Transverse colon (tissue), 4 donors: ENCODE measurements around the gene HMSD. TPM values are rescaled to one million over a fixed set of nuclear protein-coding genes. Genes with fewer than 3 reads are reported as not detected.
"Not testable (repeated sequence)": the region's sequence is repeated elsewhere in the genome, so short reads cannot be mapped to it uniquely, and the experiment has no call there.

ENCODE experiments used
- DNase-seq: peaks from one replicate; pipeline ENCODE4 v3.0.0-alpha.2; 2019
- H3K27ac ChIP-seq, 4 donors: fragments of 200-600 bp; sonication (generic); 2 replicates each; pipeline ENCODE4 v1.5.1; 2016 to 2018; ENCODE audit warnings: inconsistent platforms in 4 of 4
- H3K27me3 ChIP-seq: fragments of 200-600 bp; sonication (generic); 2 replicates; pipeline ENCODE4 v1.5.1; 2017; ENCODE audit warnings: inconsistent platforms
- H3K36me3 ChIP-seq, 4 donors: fragments of 200-600 bp; sonication (generic); 2 replicates each; pipeline ENCODE4 v1.5.1; 2017 to 2019; ENCODE audit warnings: inconsistent platforms in 4 of 4
- H3K4me1 ChIP-seq, 4 donors: fragments of 200-600 bp; sonication (generic); 2 replicates each; pipeline ENCODE4 v1.5.1; 2017 to 2020; ENCODE audit warnings: inconsistent platforms in 4 of 4
- H3K4me3 ChIP-seq, 4 donors: fragments of 200-600 bp; sonication (generic); 1 replicate in 1 of 4; 2 replicates in 3 of 4; pipeline versions ENCODE4 v1.5.1 to v1.6.1; 2017 to 2019; ENCODE audit warnings: inconsistent platforms in 4 of 4
- H3K9me3 ChIP-seq, 2 donors: fragments of 200-600 bp; sonication (generic); 2 replicates each; pipeline ENCODE4 v1.5.1; 2017 to 2019; ENCODE audit warnings: inconsistent platforms in 2 of 2
- EP300 ChIP-seq: sonication (generic); formaldehyde crosslinking; IDR thresholded peaks from one replicate; pipeline ENCODE4 v1.6.1; 2017; ENCODE audit warnings: antibody characterized with exemption, low read depth
- POLR2A ChIP-seq: fragments of 450-650 bp; IDR thresholded peaks from one replicate; pipeline ENCODE4 v1.6.1; 2016; ENCODE audit warnings: antibody characterized with exemption, mild to moderate bottlenecking, moderate library complexity
- POLR2AphosphoS5 ChIP-seq, 3 donors: sonication (generic); formaldehyde crosslinking; IDR thresholded peaks; one replicate each; pipeline ENCODE4 v1.6.1; 2016; ENCODE audit warnings: antibody characterized with exemption in 3 of 3
- WGBS, 2 donors: methylation state at CpG; one replicate each; pipeline ENCODE4 v1.1.5; 2018; ENCODE audit warnings: low coverage in 1 of 2; 5-methylcytosine and 5-hydroxymethylcytosine counted together
- in situ Hi-C, 4 donors: fragments of 200-750 bp; cut with MboI; loops; one replicate each; pipeline versions ENCODE4 v1.15.0 to v1.15.1; 2017; ENCODE audit warnings: low sequenced_read_pairs in 3 of 4, low pct_ligation_motif_present in 1 of 4, low pct_unique_long_range_greater_than_20kb in 1 of 4
- intact Hi-C: fragments of 100-400 bp; cut with DNase I; formaldehyde crosslinking; loops from one replicate; pipeline ENCODE4 v1.15.1; 2023; ENCODE audit warnings: low total_unique reads
- total RNA-seq, 4 donors: library from RNA; depleted of rRNA; stranded (reverse); fragments of >200 nt; gene quantifications; one replicate each; pipeline ENCODE4 v1.1.0, GENCODE V29; 2016
- TF ChIP-seq, protein P1 (sequence below), 5 experiments: fragments of 200-600 bp in 3 of 5; fragments of 450-650 bp in 2 of 5; sonication (generic) in 3 of 5; IDR thresholded peaks; 1 replicate in 2 of 5; 2 replicates in 3 of 5; pipeline ENCODE4 v1.5.1; 2016 to 2017; ENCODE audit warnings: antibody characterized with exemption in 5 of 5, inconsistent platforms in 3 of 5, mild to moderate bottlenecking in 2 of 5, moderate library complexity in 1 of 5

The HMSD gene
- total RNA-seq, 4 donors from 2014 or later, result 0.64 TPM; not detected in 3

DNA sequence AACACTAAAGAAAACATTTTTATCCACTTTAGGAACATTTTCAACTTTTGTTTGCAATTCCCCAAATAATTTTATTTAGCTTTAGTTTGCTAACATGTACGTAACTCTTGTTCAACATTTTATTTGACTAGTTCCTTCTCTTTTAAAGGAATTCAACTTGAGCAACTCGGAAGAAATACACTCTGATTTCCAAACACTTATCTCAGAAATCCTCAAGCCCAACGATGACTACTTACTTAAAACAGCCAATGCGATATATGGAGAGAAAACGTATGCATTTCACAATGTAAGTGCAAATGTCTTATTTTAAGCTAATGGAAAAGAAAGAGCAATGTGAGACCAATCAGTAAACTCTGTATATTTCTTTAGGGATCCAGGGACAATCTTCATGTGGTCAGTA lies 31.3 kb upstream of the HMSD start:
- no peak for DNase-seq
- no peak overlapping the region for H3K27ac ChIP-seq
- H3K4me1 ChIP-seq, result no peaks in the 10 kb centered on the region
- TF ChIP-seq, protein P1, sequence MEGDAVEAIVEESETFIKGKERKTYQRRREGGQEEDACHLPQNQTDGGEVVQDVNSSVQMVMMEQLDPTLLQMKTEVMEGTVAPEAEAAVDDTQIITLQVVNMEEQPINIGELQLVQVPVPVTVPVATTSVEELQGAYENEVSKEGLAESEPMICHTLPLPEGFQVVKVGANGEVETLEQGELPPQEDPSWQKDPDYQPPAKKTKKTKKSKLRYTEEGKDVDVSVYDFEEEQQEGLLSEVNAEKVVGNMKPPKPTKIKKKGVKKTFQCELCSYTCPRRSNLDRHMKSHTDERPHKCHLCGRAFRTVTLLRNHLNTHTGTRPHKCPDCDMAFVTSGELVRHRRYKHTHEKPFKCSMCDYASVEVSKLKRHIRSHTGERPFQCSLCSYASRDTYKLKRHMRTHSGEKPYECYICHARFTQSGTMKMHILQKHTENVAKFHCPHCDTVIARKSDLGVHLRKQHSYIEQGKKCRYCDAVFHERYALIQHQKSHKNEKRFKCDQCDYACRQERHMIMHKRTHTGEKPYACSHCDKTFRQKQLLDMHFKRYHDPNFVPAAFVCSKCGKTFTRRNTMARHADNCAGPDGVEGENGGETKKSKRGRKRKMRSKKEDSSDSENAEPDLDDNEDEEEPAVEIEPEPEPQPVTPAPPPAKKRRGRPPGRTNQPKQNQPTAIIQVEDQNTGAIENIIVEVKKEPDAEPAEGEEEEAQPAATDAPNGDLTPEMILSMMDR (IDR thresholded peaks at IDR 0.05), result no peak
- H3K9me3 ChIP-seq, result no peaks in the 10 kb centered on the region
- no peaks in the 10 kb centered on the region for H3K27me3 ChIP-seq
- in situ Hi-C loops, result no loop called here
- H3K4me3 ChIP-seq, result no peak overlapping the region
- 77 to 83% methylated on average over 5 of the region's 5 CpGs for WGBS, 2 donors
- intact Hi-C loops, result no loop called here
- no peaks in the 10 kb centered on the region for H3K36me3 ChIP-seq

DNA sequence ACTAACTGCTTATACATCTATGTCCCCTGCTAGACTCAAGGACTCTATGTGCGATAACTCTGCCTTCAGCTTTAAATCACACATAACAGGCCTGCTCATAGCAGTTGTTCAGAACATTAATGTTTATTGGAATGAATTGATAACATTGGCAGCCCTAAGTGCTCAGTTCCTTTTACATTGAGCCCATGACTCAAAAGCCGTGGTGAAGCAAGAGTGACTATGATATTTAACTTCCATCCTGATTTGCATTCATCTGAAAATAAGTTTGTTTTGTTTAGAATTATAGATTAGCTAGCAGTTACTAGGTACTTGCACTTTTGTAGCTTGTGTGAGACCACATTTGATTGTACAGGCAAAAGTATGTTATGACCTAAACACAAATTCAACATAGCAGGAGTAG lies 27.1 kb upstream of the HMSD start:
- no peaks in the 10 kb centered on the region for H3K4me1 ChIP-seq
- H3K36me3 ChIP-seq, result no peaks in the 10 kb centered on the region
- intact Hi-C loops (no loop called here), in situ Hi-C loops (no loop called here)
- 62 to 92% methylated on average over 2 of the region's 2 CpGs for WGBS, 2 donors
- no peak overlapping the region for H3K27ac ChIP-seq
- TF ChIP-seq, protein P1 (IDR thresholded peaks at IDR 0.05), result no peak
- no peak for TF ChIP-seq POLR2A
- no peak for TF ChIP-seq EP300
- TF ChIP-seq POLR2AphosphoS5 (IDR thresholded peaks at IDR 0.05), result no peak
- no peaks in the 10 kb centered on the region for H3K27me3 ChIP-seq
- DNase-seq, result no peak
- no peak overlapping the region for H3K4me3 ChIP-seq
- no peaks in the 10 kb centered on the region for H3K9me3 ChIP-seq

DNA sequence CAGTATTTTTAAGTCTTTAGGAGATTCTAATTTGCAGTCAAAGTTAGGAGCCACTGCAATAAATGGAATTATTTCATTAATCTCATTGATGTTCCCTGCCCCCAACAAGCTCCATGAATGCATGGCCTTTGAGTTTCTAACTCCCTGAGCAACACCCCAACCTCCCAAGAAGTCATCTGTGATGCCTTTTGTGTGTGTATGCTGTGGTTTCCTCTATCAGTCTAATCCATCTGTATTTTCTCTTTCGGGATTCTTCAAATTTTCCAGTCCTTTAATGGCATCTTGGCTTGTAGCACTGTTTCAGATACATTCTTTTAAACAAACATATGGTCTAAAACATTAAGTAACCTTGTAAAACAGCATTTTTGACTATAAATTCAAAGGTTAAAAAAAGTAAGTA lies 24.6 kb upstream of the HMSD start:
- in situ Hi-C loops (no loop called here), intact Hi-C loops (no loop called here)
- WGBS, 2 donors, result 53 to 58% methylated on average over 1 of the region's 1 CpG
- H3K36me3 ChIP-seq, result no peaks in the 10 kb centered on the region
- no peak for DNase-seq
- H3K27me3 ChIP-seq, result no peaks in the 10 kb centered on the region
- no peaks in the 10 kb centered on the region for H3K4me1 ChIP-seq
- no peaks in the 10 kb centered on the region for H3K9me3 ChIP-seq
- H3K27ac ChIP-seq, result no peak overlapping the region
- H3K4me3 ChIP-seq, result no peak overlapping the region
- TF ChIP-seq, protein P1 (IDR thresholded peaks at IDR 0.05), result no peak
- no peak for TF ChIP-seq POLR2AphosphoS5 (IDR thresholded peaks at IDR 0.05)

DNA sequence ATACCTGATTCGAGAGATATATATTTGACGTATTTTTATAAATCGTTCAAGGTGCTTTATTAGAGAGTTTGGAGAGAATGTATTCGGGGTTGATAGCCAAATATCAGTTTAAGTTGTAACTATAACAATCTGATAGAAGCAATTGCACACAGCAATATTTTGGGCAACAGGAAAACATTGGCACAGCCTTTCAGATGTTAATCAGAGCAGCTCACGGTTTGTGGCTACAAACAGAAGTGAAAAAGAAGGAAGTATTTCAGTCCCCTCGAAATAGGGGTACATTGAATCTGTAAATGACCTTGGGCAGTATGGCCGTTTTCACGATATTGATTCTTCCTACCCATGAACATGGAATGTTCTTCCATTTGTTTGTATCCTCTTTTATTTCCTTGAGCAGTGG lies 20.8 kb upstream of the HMSD start:
- TF ChIP-seq, protein P1 (IDR thresholded peaks at IDR 0.05), result no peak
- TF ChIP-seq POLR2A (no peak), EP300 (no peak), POLR2AphosphoS5 (IDR thresholded peaks at IDR 0.05) (no peak)
- WGBS, 2 donors, result 63 to 71% methylated on average over 8 of the region's 8 CpGs
- no peak overlapping the region for H3K27ac ChIP-seq
- in situ Hi-C loops (loop anchor here in 1 of 4 donors (25.0 kb wide), 1 partner anchor 416 kb away; no protein-coding TSS in a partner anchor), intact Hi-C loops (no loop called here)
- H3K36me3 ChIP-seq, result no peaks in the 10 kb centered on the region
- H3K4me1 ChIP-seq, result no peaks in the 10 kb centered on the region
- H3K9me3 ChIP-seq, result no peaks in the 10 kb centered on the region
- H3K4me3 ChIP-seq, result no peak overlapping the region
- H3K27me3 ChIP-seq, result peaks cover 5% of the 10 kb centered on the region
- DNase-seq, result no peak

DNA sequence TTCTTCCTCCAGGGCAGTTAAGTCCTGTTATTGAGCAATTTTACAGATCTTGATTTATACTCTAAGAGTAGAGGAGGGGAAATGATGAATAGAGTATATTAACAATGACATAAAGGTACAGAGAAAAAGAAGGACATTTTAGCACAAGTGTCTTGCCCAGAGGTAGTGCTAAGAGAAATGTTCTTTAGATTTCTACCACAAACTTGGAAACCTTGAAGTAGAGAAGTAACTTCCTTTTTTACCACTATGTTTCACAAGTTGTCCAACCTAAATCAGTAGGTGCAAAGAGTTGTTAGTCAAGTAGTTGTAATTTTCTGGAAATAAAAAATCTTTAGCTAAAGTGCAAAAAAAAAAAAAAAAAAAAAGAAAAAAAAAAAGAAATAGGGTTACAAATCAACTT lies 19.7 kb upstream of the HMSD start:
- in situ Hi-C loops, result loop anchor here in 1 of 4 donors (25.0 kb wide), 1 partner anchor 417 kb away; no protein-coding TSS in a partner anchor
- DNase-seq, H3K27ac ChIP-seq, H3K27me3 ChIP-seq, H3K4me1 ChIP-seq, H3K9me3 ChIP-seq, intact Hi-C loops, H3K4me3 ChIP-seq, H3K36me3 ChIP-seq: not testable (repeated sequence)
